Measurements from ENCODE around the gene DST.

DNA sequence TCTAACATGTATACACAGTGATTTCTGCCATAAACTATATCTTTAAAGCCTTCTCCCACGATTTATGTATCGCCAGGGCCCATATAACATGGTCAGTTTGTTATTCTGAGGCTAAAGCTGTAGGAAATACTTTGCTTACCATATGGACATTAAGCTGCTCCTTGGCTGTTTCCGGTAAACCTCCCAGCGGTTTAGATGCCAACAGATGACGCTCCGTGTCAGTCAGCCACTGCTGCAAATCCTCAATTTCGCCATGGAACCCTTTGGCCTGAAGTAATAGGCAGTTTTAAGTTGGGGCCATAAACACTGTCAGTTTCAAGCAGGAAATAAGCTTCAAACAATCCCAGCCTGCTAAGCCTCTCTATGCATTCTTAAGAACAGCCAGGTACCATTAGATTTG is 145.4 kb downstream of the DST start:
- TF ChIP-seq, protein P1, sequence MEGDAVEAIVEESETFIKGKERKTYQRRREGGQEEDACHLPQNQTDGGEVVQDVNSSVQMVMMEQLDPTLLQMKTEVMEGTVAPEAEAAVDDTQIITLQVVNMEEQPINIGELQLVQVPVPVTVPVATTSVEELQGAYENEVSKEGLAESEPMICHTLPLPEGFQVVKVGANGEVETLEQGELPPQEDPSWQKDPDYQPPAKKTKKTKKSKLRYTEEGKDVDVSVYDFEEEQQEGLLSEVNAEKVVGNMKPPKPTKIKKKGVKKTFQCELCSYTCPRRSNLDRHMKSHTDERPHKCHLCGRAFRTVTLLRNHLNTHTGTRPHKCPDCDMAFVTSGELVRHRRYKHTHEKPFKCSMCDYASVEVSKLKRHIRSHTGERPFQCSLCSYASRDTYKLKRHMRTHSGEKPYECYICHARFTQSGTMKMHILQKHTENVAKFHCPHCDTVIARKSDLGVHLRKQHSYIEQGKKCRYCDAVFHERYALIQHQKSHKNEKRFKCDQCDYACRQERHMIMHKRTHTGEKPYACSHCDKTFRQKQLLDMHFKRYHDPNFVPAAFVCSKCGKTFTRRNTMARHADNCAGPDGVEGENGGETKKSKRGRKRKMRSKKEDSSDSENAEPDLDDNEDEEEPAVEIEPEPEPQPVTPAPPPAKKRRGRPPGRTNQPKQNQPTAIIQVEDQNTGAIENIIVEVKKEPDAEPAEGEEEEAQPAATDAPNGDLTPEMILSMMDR (IDR thresholded peaks at IDR 0.05) = no peak
- TF ChIP-seq ZFX (IDR thresholded peaks at IDR 0.05; ENCODE audit: borderline replicate concordance) = no peak
